ENCODE results near the gene TAF4.

TAF4 gene

DNA sequence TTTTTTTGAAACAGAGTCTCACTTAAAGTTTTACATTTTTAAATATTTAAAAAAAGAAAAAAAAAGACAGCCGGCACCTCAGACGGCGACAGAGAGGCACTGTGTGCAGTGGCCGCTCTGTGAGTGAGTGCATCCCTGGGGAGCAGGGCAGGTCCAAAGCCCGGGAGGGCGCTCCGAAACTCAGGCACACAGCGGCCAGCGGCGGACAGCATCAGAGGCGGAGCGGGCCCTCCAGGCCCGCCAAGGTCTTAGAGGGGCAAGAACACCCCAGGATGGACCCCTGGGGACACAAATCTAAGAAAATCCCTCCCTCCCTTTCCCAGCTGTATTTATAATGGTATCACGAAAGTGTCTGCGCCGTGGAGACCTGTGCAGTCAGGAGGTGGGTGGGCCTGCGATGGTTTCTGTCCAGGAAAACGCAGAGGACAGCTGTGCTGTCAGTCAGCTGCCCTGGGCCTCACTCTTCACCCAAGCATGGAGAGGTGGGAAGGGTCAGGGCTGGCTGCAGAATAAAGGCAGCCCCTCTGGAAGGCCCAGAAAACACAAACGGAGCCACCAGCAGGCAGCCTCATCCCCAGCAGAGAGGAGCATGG, 43.8 kb downstream of the TAF4 start:
- no peak for DNase-seq (ENCODE audit: low read depth)

DNA sequence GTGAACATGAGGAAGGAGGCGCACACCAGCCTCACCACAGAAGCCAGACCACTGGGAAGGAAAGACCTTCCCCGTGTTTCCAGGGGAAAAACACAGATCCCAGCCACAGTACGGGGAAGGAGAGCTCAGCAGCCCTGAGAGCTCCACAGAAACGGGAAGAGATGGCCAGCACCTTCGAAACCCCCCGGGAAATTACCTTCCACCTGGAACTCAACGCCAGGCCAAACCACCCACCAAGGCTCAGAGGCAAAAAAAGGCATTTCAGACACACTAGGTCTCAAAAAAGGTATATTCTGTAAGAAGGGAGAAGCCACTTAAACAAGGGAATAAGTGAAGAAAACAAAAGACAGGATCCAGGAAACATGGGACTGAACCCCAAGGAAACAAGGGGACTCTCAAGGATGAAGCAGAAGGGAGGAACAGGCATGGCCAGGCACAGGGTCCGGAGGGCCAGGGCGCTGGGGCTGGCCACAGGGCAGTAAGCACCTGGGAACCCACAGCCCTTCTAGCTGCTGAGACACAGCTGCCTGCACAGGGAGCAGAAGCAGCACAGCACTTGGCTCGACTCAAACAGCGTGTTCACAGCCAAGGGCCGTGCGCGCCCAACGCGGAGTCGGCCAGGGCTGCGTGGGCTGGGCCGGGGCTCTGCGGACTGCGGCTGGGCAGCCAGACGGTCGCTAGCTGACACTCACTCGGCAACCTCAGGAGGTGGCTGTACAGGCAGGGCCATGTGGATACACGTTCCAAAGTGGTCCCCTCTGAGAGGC, 44.6 kb downstream of the TAF4 start:
- no peak for DNase-seq (ENCODE audit: low read depth)

DNA sequence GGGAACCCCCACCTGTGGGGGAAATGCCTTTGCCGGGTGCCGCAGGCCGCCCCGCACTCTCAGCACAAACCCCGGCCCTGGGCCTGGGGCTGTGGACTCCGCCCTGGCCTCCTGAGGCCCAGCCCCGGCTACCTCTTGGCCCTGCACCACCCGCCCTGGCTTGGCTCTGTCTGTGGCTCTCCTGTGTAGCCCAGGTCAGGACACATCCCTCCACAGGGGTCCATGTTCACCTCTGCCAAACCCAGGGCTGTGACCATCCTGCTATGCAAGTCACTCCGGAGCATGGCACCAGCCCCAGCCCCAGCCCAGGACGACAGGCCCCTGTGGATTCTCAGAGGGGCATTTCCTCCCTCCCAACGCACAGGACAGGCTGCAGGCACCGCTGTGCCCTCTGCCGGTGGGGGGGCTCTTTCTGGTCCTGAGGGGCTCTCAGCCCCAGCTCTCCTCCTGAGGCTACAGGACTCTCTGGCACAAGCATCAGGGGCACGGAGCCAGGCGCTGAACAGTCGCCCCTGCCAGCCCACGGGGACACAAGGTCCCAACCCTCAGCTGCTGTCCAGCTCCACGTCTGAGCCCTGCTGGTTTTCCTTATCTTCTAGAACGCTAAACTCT, 45.7 kb downstream of the TAF4 start:
- DNase-seq (ENCODE audit: low read depth): no peak

GRCh38 chr20:62019144-62019805, 46.4 kb downstream of the TAF4 start:
- DNase-seq (ENCODE audit: low read depth): no peak

DNA sequence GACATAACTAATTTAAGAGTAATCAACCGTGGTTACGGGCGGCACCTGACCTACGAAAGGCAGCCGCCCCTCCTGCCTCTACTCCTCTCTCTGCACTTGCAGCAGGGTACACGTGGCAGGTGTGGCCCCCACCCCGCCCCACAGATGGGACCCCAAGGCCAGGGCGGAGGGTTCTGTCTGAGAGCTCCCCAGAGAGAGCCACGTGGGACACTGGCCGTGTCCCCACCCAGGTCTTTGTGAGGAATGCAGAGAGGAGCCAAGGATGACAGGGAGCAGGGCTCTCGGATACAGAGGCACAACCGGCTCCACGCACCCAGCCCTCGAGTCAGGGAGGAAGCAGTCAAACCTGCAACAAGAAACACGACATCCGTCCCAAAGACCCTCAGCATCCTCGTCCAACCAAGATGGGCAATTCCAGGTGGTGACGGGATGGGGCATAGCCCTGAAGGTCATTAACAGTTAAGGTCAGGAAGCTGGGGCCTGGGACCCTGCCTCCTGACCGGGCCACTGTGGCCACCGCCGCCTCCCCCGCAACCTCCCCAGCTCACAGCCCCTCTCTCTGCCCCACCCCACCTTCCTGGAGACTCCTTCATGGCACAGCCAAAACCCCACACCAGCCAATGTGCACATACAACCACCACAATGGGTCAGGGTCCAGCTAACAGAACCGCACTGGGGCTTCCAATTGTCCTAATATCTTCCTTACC, 47.1 kb downstream of the TAF4 start:
- DNase-seq (ENCODE audit: low read depth): no peak

DNA sequence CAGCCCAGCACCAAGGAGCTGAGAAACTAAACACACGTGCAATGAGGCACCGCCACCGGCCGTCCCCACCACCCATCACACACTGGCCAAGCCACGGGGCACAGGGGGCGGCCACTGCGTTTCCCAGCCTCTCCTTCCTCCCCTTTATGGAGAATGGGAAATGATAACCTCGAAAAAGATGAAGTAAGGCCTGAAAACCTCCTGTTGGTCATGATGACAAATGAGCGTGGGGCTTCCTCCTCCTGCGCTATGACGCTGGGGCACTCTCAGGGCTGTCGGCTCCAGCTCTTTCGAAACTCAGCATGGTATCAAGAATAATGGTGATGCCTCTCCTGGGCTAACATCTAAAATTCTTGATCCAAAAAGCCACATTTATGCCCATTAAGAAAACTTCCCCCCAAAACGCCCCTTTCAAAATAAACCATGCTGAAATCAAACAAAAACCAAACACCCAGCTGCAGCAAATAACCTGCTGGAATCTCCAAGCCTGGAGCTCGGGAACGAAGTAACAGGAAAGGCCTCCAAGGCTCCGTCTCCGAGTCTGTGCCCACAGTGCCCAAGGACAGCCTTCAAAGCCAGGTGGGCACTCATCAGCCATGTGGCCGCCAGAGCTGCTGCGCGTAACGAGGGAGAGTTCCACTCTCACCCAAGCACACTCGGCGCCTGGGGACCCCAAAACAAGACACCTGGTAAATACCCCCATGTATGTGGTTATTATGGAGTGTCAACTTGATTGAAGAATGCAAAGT, 50.0 kb downstream of the TAF4 start:
- DNase-seq (ENCODE audit: low read depth): no peak

- no peak for DNase-seq (ENCODE audit: low read depth)
Observed at GRCh38 chr20:62014889-62015537, 50.7 kb downstream of the TAF4 start.

DNA sequence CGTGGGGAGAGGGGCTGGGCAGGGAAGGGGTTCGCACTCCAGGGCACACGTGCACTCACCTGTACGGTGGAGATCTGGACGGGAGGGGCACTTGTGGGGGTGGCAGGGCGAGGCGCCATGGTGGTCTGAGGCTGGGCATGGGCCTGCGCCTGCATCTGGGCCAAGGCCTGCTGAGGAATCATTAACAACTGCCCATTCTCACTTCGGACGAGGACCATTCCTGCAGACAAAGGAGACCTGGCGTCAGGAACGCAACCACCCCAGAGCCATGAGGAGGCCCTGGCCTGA, 51.2 kb downstream of the TAF4 start:
- DNase-seq (ENCODE audit: low read depth): no peak

- no peak for DNase-seq (ENCODE audit: low read depth)
Observed at GRCh38 chr20:62012631-62013030, 53.0 kb downstream of the TAF4 start.

DNA sequence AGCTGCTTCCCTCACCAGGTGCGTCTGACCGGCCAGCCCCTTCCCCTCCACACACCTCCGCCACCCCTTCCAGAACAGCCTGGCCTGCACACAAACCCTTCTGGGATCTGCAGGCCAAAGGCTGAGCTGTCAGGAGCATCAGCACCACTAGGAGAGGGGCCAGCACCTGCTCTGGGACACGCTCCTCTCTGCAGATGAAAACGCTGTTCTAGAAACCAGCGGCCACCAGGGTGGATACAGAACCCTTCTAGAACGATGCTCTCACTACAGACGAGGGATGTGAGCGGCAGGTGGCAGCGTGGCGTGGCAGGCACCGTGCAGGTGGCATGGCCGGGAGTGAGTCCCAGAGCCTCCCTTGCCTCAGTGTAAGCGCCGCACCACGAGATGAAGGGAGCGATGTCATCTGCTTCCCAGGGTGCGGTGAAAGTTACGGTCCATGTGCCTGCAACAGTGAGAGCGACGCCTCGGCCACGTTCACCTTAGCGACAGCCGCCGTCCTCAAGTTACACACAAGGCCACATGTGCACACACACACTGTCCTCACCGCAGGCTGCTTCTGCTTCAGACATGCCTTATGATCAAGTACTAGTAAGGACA, 53.6 kb downstream of the TAF4 start:
- no peak for DNase-seq (ENCODE audit: low read depth)

- DNase-seq (ENCODE audit: low read depth): no peak
Observed at GRCh38 chr20:62011403-62011790, 54.3 kb downstream of the TAF4 start.

DNA sequence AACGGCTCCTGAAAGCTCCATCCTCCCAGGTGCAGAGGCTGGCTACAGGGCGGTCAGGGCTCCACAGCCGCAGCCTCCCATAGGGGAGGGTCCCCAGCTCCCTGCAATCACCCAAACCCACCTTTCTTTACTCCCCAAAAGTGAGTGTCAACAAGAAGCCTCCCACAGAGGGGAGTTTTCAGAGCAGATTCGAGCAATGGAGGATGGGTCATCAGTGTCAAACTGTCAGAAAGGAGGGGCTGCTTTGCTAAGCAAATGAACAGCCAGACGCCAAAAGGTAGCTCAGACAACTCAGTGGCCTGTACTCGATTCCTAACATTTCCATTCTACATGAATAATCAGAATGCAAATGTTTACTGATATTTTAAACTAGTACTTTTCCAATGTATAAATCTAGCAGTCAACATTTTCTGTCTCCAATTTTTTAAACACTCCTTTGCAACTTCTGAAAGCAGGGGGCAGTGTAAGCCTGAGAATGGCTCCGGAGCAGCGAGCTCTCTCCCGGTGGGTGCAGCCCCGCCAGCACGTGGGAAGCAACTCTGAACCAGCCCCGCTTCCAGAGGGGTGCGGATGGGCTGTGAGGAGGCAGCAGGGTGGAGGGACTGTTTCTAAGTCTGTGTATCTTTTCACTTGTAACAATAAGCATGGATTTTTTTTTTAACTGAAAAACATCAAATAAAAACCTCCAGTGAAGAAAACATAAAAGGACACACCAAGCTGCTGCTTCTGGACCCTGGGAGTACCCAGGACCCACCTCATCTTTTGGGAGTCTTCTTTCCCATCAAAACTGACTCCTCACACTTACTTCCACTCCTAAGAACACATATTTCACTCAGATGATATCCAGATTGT, 54.9 kb downstream of the TAF4 start:
- peak; percentile 61 for DNase-seq (ENCODE audit: low read depth)

DNA sequence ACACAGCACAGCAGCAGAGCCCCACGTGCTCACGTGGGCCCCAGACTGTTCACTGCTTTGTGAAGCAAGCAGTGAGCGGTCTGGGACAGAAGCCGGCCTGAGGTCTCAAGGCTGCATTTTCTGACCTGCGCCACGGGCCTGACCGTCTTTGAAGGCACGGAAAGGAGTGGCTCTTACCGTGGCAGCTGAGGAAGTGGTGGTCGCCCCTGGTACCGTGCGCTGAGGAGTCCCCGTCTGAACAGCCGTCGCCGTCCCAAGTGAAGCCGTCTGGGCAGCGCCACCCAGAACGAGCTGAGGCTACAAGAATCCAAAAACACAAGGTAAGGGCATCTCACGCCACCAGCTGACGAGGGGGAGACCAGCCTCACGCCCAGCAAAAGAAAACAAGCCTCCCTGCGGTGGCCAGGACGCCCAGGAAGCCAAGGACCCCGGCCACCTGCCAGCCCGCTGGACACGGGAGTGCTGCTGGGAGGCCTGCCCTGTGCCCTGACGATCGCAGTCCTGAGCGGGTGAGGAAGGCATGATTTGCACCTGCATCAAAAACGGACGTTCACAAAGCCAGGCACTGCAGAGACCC, 55.7 kb downstream of the TAF4 start:
- DNase-seq (ENCODE audit: low read depth): no peak

DNA sequence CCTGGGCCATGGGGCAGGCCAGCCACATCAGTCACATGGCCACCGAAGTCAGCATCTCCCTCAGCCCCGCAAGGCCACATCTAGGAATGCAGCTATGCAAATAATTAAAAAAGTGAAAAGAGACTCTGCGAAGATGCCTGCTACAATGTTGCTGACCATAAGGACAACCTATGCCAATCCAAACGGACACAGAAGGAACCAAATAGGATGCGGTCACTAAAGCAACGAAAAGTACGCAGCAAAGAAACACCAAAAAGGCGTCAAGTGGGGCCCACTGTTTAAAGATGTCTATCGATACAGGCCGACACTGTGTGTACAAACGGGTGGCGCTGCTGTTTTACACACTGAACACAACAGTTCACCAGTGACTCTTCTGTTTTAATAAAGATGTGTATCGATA, 56.4 kb downstream of the TAF4 start:
- DNase-seq (ENCODE audit: low read depth): no peak

DNA sequence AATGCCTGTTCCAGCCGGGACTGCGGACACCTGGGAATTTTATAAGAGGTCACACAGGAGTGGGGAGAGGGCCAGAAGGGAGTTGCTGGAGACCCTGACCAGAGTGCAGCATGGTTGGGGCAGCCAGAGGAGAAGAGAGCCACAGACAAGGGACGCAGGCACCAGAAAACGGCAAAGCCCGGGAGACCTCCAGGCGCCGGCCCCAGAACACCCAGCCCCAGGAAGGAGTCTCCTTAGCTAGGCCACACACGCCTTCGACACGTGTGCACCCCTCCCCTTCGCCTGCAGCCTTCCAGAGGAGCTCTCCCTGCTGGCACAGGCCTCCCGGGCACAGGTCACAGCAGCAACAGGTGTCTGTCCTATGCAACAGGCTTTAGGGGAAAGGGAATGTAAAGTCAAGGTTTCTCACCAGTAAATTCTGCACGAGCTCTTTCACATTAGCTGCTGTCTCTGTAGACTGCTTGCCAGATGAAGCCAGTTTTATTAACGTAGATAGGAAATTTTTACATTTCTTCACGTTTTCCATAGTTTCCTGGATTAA, 57.0 kb downstream of the TAF4 start:
- no peak for DNase-seq (ENCODE audit: low read depth)

DNA sequence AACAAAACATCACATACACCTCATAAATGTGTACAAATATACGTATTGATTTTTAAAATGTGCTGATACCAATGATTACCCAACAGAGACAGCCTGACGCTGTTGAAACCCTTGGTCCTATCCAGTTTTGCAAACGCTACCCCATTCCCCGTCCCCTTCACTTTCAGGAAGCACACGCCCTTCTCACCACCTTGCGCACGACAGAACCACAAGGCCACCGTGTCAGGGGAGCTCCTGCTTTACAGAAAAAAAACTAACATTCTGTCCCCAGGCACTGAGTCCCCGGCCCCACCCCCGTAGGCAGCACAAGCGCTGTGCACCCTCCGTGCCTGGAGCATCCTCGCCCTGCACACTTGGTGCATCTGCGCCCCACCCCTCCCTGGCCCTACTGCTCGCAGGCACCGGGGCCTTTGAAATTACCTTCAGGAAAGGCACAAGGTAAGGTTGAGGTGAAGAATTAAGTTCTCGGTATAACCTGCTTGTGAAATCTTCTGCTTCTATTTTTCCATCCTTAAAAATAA, 58.5 kb downstream of the TAF4 start:
- DNase-seq (ENCODE audit: low read depth): no peak

DNA sequence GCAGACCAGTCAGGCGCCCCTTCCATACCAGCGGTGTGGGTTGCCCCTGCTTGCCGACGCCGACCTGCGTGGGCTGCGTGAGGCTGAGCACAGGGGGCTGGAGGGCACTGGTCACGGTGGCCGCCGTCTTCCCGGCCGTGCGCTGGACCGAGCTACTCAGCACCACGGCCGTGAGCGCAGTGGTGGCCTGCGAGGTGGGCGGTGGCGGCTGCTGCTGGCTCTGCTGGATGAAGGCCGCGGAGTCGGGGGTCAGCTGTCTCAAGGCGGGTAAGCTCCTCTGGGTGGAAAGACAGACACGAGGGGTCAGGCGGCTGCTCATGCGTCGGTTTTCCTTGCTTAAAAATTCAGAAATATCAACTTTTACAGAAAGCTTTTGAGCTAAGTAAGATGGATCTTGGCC, 59.2 kb downstream of the TAF4 start:
- DNase-seq (ENCODE audit: low read depth): no peak

GRCh38 chr20:62004614-62005013, 61.1 kb downstream of the TAF4 start:
- no peak for DNase-seq (ENCODE audit: low read depth)
